GM18858 (cell line): ENCODE data around the gene KLRC2.
"Not testable (repeated sequence)": the region's sequence is repeated elsewhere in the genome, so short reads cannot be mapped to it uniquely, and the experiment has no call there.

Experiments
- ATAC-seq: cut with Tn5 transposase; IDR thresholded peaks from one replicate; pipeline ENCODE4 v1.9.1; 2021; ENCODE audit not compliant: unreplicated experiment

Gene KLRC2

GRCh38 chr12:10406725-10407124 lies 29.1 kb downstream of the KLRC2 start:
- no peak for ATAC-seq

- ATAC-seq = no peak
These were observed 30.5 kb downstream of the KLRC2 start for GRCh38 chr12:10405294-10405693.

DNA sequence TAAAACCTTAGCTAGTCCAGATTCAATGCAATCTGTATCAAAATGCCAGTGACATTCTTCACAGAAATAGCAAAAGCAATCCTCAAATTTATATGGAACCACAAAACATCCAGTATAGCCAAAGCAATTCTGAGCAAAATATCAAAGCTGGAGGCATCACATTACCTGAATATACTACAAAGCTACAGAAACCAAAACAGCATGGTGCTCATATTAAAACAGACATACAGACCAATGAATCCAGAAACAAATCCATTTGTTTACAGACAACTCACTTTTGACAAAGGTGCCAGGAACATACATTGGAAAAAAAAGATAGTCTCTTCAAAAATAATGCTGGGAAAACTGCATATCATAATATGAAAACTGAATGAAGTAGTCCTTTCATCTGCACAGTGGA lies 31.0 kb downstream of the KLRC2 start:
- no peak for ATAC-seq

GRCh38 chr12:10400829-10401228 lies 35.0 kb downstream of the KLRC2 start:
- no peak for ATAC-seq

DNA sequence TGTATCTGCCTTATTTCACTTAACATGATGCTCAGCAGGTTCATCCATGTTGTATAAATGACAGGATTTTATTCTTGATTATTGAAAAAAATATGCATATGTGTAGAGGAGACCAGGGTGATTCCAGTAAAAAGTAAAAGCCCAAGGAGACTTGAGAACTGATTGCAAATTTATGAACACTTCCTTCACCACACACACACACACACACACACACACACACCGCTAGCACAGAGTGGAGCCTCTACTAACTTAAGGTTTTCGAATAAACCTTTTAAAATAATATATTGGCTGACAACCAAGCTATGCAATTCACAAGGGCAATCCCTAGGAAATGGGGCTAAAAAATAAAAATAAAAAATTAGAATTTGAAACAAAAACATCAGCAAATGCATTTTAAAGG lies 37.6 kb downstream of the KLRC2 start:
- ATAC-seq = no peak

DNA sequence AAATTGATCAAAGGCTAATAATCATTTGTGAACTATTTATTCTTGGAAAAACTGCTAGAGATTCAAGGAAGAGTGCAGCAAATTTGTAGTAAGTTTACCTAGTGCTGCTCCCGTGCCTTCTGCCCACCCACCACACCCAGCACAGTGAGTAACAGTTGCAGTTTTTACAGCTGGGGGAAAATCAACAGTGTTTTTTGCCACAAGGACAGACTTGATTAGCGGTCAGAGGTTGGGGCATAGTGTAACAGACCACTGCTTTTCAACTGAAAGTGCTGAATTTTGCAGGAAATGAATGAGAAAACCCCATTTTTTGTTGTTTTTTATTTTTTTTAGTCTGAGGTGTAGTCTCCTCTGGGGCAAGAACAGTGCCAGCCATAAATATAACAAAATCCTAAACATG lies 38.5 kb downstream of the KLRC2 start:
- no peak for ATAC-seq

GRCh38 chr12:10396176-10396575 lies 39.6 kb downstream of the KLRC2 start:
- not testable (repeated sequence) for ATAC-seq

GRCh38 chr12:10395390-10395998 lies 40.3 kb downstream of the KLRC2 start:
- ATAC-seq = peak; percentile 76

DNA sequence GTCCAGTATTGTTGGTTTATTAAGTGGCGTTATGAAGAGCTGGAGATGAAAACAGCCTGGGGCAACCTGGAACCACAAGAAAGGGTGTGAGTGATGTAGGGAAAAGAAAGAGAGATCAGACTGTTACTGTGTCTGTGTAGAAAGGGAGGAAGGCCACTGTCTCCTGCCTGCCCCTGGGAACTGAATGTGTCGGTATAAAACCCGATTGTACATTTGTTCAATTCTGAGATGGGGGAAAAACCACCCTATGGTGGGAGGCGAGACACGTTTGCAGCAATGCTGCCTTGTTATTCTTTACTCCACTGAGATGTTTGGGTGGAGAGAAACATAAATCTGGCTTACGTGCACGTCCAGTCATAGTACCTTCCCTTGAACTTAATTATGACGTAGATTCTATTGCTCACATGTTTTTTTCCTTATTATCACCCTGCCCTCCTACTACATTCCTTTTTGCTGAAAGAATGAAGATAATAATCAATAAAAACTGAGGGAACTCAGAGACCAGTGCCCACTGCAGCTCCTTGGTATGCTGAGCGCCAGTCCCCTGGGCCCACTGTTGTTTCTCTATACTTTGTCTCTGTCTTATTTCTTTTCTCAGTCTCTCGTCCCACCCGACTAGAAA lies 41.2 kb downstream of the KLRC2 start:
- ATAC-seq = not testable (repeated sequence)

DNA sequence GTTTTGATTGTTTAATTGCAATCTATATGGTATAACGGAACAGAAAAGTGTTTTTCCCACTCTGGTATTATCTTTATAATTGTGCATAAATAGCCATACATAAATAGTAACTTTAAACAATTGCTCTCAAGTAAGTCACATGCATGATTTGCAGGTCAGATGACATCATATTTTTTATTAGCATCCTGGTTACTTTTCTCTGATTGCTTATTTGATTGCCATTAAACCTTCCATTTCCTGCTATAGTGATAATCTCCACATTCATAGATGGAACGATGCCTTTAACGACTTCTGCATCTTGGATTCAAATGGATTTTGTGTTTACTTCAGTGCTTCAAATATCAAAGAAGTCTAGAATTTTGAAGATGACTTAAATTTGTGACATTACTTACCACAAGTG lies 42.5 kb downstream of the KLRC2 start:
- no peak for ATAC-seq

- peak; percentile 43 for ATAC-seq
These were observed 43.3 kb downstream of the KLRC2 start for GRCh38 chr12:10392394-10392930.

- ATAC-seq = not testable (repeated sequence)
These were observed 44.8 kb downstream of the KLRC2 start for GRCh38 chr12:10390991-10391390.

DNA sequence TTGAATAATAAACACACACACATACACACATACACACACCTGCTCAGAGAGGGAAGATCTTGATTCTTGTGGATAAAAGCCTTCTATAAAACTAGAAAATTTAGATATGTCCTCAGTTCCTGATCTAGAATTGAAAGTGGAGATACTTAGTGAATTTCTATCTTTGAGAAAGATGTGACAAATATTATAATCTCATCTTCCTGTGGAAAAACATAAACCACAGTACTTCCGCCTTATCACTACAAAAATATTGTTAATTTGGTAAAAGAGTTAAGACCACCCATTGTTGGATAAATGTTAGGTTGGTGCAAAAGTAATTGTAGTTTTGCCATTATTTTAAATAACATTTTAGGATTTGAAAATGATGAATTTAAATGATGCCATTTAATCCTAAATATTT lies 45.9 kb downstream of the KLRC2 start, which contains the start of gene KLRK1:
Gene KLRK1, minus strand, starts transcription at position 138 of the 400 bp plus-strand sequence. CDS start 1,231 bp downstream, outside the sequence.
- ATAC-seq = no peak

DNA sequence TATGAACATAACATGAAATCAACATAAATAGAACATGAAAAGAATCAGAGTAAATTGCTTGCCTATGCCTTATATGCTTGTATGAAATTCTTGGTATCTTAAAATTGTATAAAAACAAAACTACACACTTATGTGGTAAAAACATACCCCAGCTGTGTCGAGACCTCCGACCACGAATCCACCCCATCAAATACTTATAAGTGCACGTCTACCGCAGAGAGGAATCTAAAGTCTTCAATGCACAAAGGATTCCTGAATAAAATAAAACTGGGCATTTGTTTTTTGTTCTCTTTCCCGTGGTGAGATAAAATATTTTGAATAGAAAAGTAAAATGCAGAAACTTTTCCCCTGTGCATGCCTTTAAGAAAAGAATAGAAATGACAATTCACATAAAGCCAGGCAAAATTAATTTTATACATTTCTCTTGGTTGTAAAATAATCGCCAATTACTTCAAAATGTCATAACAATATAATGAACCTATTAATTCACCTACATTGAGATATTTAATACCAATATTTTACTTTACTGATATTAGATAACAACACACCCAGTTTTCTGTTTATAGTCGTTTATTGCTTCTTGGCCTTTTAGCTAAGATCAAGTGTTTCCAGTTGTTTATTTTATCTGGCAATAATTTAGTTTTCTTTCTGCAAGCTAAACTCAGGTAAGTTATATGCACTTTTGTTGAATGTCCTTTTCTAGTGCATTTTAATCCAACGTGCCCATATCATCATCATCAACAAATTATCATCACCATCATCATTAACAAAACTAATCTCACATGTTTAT lies 47.0 kb downstream of the KLRC2 start:
- no peak for ATAC-seq

DNA sequence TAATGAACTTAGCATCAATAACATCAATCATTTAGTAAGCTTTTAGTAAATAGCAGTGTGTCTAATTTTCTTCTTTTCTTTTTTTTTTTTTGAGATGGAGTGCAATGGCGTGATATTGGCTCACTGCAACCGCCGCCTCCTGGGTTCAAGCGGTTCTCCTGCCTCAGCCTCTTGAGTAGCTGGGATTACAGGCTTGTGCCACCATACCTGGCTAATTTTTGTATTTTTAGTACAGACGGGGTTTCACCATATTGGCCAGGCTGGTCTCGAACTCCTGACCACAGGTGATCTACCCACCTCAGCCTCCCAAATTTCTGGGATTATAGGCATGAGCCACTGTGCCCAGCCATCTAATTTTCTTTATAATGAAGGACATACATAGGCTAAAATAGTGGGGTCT lies 48.3 kb downstream of the KLRC2 start:
- not testable (repeated sequence) for ATAC-seq

- ATAC-seq = no peak
These were observed 49.0 kb downstream of the KLRC2 start for GRCh38 chr12:10386857-10387256.

DNA sequence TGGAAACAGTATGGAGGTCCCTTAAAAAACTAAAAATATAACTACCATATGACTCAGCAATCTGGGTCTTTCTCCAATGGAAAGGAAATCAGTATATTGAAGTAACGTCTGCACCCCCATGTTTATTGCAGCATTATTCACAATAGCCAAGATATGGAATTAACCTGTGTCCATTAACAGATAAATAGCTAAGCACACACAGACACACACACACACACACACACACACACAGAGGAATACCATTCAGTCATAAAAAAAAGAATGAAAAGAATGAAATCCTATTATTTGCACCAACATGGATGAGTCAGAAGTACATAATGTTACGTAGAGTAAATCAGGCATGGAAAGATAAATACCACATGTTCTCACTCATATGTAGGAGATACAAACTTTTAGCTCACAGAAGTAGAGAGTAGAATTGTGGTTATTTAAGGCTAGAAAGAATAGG lies 50.6 kb downstream of the KLRC2 start:
- no peak for ATAC-seq

DNA sequence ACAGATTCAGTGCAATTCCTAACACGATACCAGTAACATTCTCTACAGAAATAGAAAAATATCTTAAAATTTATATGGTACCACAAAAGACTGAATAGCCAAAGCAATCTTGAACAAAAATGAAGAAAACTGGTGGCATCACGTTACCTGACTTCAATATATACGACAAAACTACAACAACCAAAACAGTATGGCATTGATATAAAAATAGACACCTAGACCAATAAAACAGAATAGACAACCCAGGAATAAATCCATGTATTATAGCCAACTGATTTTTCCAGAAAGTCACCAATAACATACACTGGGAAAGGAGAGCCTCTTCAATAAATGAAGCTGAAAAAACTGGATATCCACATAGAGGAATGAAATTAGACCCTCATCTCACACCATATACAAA lies 51.6 kb downstream of the KLRC2 start:
- no peak for ATAC-seq

DNA sequence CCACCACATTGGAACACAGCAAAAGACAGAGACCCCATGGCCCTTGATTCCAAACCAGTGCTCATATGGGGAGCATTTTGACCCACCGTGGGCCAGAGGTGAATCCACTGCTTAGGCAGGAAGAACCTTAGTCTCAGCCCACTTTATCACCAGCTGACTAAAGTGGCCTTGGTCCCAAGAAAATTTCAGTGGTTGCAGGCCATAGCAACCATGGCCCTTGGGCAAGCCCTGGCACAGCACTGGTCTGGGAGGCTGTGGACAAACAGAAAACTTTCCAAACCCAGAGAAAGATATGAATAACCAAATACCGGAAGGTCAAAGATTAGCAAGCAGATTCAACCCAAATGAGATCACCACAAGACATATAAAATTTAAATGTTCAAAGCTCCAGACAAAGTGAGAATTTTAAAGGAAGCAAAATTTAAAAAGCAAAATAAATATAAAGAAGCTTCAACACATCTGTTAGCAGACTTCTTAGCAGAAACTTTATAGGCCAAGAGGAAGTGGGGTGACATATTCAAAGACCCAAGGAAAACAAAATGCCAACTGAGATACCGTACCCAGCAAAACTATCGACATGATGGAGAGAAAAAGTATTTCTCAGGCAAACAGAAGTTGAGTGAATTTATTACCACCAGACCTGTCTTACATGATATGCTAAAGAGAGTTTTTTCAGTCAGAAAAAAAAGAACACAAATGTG lies 53.7 kb downstream of the KLRC2 start:
- ATAC-seq = no peak
